GM19099 (cell line): ENCODE data around the gene SORT1.
A peak's percentile ranks its signal among the peaks of the same experiment; 100 is the strongest.

ENCODE experiments used
- POLR2A ChIP-seq: IDR thresholded peaks from 3 replicates; pipeline ENCODE4 v1.6.1; 2011; ENCODE audit warnings: low read depth; ENCODE audit not compliant: insufficient read length; ENCODE audit errors: extremely low read depth

Gene SORT1

GRCh38 chr1:109280862-109281261 lies 116.9 kb downstream of the SORT1 start:
- TF ChIP-seq POLR2A: no peak

GRCh38 chr1:109279615-109280278 lies 118.0 kb downstream of the SORT1 start:
- TF ChIP-seq POLR2A: no peak

GRCh38 chr1:109277434-109278204 lies 120.1 kb downstream of the SORT1 start:
- TF ChIP-seq POLR2A: peak; percentile 14

GRCh38 chr1:109275706-109276345 lies 121.9 kb downstream of the SORT1 start:
- TF ChIP-seq POLR2A: no peak

GRCh38 chr1:109274533-109275476 lies 122.9 kb downstream of the SORT1 start:
- no peak for TF ChIP-seq POLR2A

GRCh38 chr1:109273570-109274288 lies 124.0 kb downstream of the SORT1 start:
- no peak for TF ChIP-seq POLR2A

GRCh38 chr1:109272831-109273547 lies 124.7 kb downstream of the SORT1 start:
- TF ChIP-seq POLR2A: no peak

GRCh38 chr1:109272021-109272799 lies 125.5 kb downstream of the SORT1 start:
- no peak for TF ChIP-seq POLR2A

GRCh38 chr1:109271458-109271857 lies 126.3 kb downstream of the SORT1 start:
- no peak for TF ChIP-seq POLR2A

GRCh38 chr1:109270623-109271317 lies 126.9 kb downstream of the SORT1 start:
- no peak for TF ChIP-seq POLR2A

GRCh38 chr1:109269981-109270622 lies 127.6 kb downstream of the SORT1 start:
- no peak for TF ChIP-seq POLR2A

GRCh38 chr1:109269212-109269980 lies 128.3 kb downstream of the SORT1 start:
- TF ChIP-seq POLR2A: no peak
